Ovary (tissue), 9 donors: ENCODE data around the gene FUT9. TPM values are rescaled to one million over a fixed set of nuclear protein-coding genes. Genes with fewer than 3 reads are reported as not detected.

Source experiments
- DNase-seq, 5 donors: peaks; one replicate each; pipeline ENCODE4 v3.0.0-alpha.2; 2019 to 2020
- H3K27ac ChIP-seq, 2 donors: fragments of 200-600 bp; one replicate each; pipeline versions ENCODE4 v1.5.1 to v1.8.0; 2019 to 2022
- H3K27me3 ChIP-seq: fragments of 200-600 bp; one replicate; pipeline ENCODE4 v1.8.0; 2022
- H3K36me3 ChIP-seq: fragments of 200-600 bp; sonication (generic); one replicate; pipeline ENCODE4 v1.5.1; 2019
- H3K4me1 ChIP-seq: one replicate; pipeline ENCODE4 v1.8.1; 2013; ENCODE audit warnings: mild to moderate bottlenecking, moderate library complexity; ENCODE audit not compliant: insufficient read depth
- H3K4me3 ChIP-seq: fragments of 200-600 bp; sonication (generic); one replicate; pipeline ENCODE4 v1.5.1; 2017
- H3K9me3 ChIP-seq, 2 donors: fragments of 200-600 bp in 1 of 2; sonication (generic) in 1 of 2; one replicate each; pipeline versions ENCODE4 v1.5.1 to v1.8.1; 2013 to 2019; ENCODE audit warnings: mild to moderate bottlenecking in 1 of 2, moderate library complexity in 1 of 2
- EP300 ChIP-seq: sonication (generic); formaldehyde crosslinking; IDR thresholded peaks from one replicate; pipeline ENCODE4 v1.6.1; 2017; ENCODE audit warnings: antibody characterized with exemption
- POLR2A ChIP-seq: fragments of 450-650 bp; IDR thresholded peaks from one replicate; pipeline ENCODE4 v1.6.1; 2017; ENCODE audit warnings: antibody characterized with exemption, mild to moderate bottlenecking, moderate library complexity
- WGBS, 3 donors: extraction: QIAGEN DNeasy Blood & Tissue Kit in 1 of 3; methylation state at CpG; one replicate each; pipeline versions ENCODE4 v1.1.5 to v1.1.7; 2013 to 2017; 5-methylcytosine and 5-hydroxymethylcytosine counted together
- intact Hi-C, 4 donors: fragments of 100-400 bp; cut with DNase I; formaldehyde crosslinking; loops; one replicate each; pipeline versions ENCODE4 v1.11.0 to v1.15.1; 2022 to 2023
- polyA plus RNA-seq, 2 donors: library from polyadenylated mRNA; stranded (reverse); fragments of 200-250 nt in 1 of 2; fragments of 350-450 nt in 1 of 2; fragmentation: Illumina TruSeq in 1 of 2; extraction: RNeasy Lipid Tissue Mini Kit (QIAGEN cat#74804) in 1 of 2; gene quantifications; one replicate each; pipeline ENCODE4 v1.2.3, GENCODE V29; 2013 to 2014
- total RNA-seq, 7 donors: library from RNA; depleted of rRNA in 2 of 7; stranded (reverse); fragments of >200 nt in 2 of 7; fragmentation: NEBNext Ultra II Directional in 3 of 7; extraction: Animal tissue kit (Norgen Biotek cat#: 25700) in 3 of 7; gene quantifications; one replicate each; pipeline versions ENCODE4 v1.1.0 to v1.2.4, GENCODE V29; 2016 to 2023
- TF ChIP-seq, protein P1 (sequence below), 3 donors: fragments of 450-650 bp in 2 of 3; fragments of 200-600 bp in 1 of 3; IDR thresholded peaks; one replicate each; pipeline versions ENCODE4 v1.5.1 to v1.8.0; 2016 to 2022; ENCODE audit warnings: antibody characterized with exemption in 3 of 3, mild to moderate bottlenecking in 1 of 3
- donor health status: DM: no; HTN: no; CAD: no; lungs with moderate emphysema.
- donor health status: DM: no; HTN: no; CAD: no.
- donor health status: Bipolar disorder and iron deficiency.
- donor health status: DM: yes; HTN: yes; CAD: no.
- donor health status: DM: no; HTN: no; CAD: no.
- donor health status: DM: yes; HTN: yes; CAD: no.

FUT9 gene
- total and polyA plus RNA-seq, 9 donors, result under 0.01 to 0.13 (median 0.02) TPM; not detected in 4

DNA sequence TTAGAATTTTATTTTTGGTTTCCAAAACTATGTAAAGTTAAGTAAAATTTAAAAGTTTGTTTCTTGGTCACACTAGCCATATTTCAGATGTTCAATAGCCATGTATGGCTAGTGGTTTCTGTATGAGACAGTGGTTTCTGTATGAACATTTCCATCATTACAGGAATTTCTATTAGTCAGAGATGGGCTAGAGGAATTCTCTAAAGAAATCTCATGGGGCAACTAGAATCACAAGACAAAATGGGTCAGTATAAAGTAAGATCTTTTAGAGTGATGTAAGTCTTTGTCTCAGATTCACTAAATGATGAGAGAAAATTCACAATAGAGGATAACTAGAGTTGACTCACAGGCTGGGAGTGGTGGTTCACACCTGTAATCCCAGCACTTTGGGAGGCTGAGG lies 149.0 kb downstream of the FUT9 start:
- DNase-seq, result no peak
- TF ChIP-seq POLR2A (no peak), EP300 (no peak)
- TF ChIP-seq, protein P1, sequence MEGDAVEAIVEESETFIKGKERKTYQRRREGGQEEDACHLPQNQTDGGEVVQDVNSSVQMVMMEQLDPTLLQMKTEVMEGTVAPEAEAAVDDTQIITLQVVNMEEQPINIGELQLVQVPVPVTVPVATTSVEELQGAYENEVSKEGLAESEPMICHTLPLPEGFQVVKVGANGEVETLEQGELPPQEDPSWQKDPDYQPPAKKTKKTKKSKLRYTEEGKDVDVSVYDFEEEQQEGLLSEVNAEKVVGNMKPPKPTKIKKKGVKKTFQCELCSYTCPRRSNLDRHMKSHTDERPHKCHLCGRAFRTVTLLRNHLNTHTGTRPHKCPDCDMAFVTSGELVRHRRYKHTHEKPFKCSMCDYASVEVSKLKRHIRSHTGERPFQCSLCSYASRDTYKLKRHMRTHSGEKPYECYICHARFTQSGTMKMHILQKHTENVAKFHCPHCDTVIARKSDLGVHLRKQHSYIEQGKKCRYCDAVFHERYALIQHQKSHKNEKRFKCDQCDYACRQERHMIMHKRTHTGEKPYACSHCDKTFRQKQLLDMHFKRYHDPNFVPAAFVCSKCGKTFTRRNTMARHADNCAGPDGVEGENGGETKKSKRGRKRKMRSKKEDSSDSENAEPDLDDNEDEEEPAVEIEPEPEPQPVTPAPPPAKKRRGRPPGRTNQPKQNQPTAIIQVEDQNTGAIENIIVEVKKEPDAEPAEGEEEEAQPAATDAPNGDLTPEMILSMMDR (IDR thresholded peaks at IDR 0.05), result no peak
- no peaks in the 10 kb centered on the region for H3K27me3 ChIP-seq
- H3K27ac ChIP-seq, result no peak overlapping the region
- no peak overlapping the region for H3K4me3 ChIP-seq
- H3K4me1 ChIP-seq, result no peaks in the 10 kb centered on the region
- intact Hi-C loops, result no loop called here
- H3K36me3 ChIP-seq, result no peaks in the 10 kb centered on the region
- no peaks in the 10 kb centered on the region for H3K9me3 ChIP-seq

GRCh38 chr6:96171112-96171511 lies 155.3 kb downstream of the FUT9 start:
- no peaks in the 10 kb centered on the region for H3K27me3 ChIP-seq
- DNase-seq, result no peak
- H3K36me3 ChIP-seq, result no peaks in the 10 kb centered on the region
- intact Hi-C loops, result no loop called here
- no peaks in the 10 kb centered on the region for H3K9me3 ChIP-seq
- H3K4me1 ChIP-seq, result no peaks in the 10 kb centered on the region
- no peak overlapping the region for H3K4me3 ChIP-seq
- WGBS, 3 donors, result 79 to 81% (median 79%) methylated on average over 2 of the region's 2 CpGs
- H3K27ac ChIP-seq, result no peak overlapping the region
- TF ChIP-seq, protein P1 (IDR thresholded peaks at IDR 0.05), result no peak
- no peak for TF ChIP-seq EP300
- TF ChIP-seq POLR2A, result no peak

- WGBS, 3 donors, result 1 to 4% (median 2%) methylated on average over 2 of the region's 2 CpGs
- DNase-seq, result no peak
Observed at GRCh38 chr6:96184798-96185197, 169.0 kb downstream of the FUT9 start.

DNA sequence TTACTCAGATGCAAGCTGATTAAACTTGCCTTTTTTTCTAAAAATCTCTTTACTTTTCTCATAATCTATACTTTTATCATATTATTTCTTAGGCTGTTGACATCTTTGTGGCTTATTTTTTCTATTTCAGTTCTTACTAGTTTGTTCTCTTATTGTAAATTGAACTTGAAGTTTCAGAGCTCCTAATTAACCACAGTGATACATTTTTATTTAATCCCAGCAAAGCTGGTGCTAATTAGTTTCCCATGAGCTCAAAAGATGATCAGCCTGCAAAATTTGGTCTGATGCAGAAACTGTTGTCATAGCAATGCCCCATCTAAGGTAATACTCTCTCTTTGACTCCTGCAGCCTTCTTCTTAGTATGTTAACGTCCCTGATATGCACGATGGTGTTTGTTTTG lies 170.3 kb downstream of the FUT9 start:
- intact Hi-C loops, result no loop called here
- Histone ChIP-seq H3K4me3 (no peak overlapping the region), H3K27me3 (no peaks in the 10 kb centered on the region), H3K4me1 (no peaks in the 10 kb centered on the region), H3K36me3 (no peaks in the 10 kb centered on the region), H3K27ac (no peak overlapping the region), H3K9me3 (no peaks in the 10 kb centered on the region)
- TF ChIP-seq EP300 (no peak), POLR2A (no peak)
- TF ChIP-seq, protein P1 (IDR thresholded peaks at IDR 0.05), result no peak
- no peak for DNase-seq
- 69 to 85% (median 75%) methylated on average over 2 of the region's 2 CpGs for WGBS, 3 donors

More at GRCh38 chr6:96184798-96185197, 169.0 kb downstream of the FUT9 start:
- no peak overlapping the region for H3K27ac ChIP-seq
- H3K4me3 ChIP-seq, result no peak overlapping the region
- no peaks in the 10 kb centered on the region for H3K9me3 ChIP-seq
- TF ChIP-seq, protein P1 (IDR thresholded peaks at IDR 0.05), result no peak
- no peak for TF ChIP-seq POLR2A
- H3K36me3 ChIP-seq, result no peaks in the 10 kb centered on the region
- intact Hi-C loops, result no loop called here
- H3K4me1 ChIP-seq, result no peaks in the 10 kb centered on the region
- no peaks in the 10 kb centered on the region for H3K27me3 ChIP-seq
